Chondrocyte (in vitro differentiated cells): ENCODE measurements around the gene SIRT5. TPM values are rescaled to one million over a fixed set of nuclear protein-coding genes. Genes with fewer than 3 reads are reported as not detected.

ENCODE experiments used
- DNase-seq: peaks from one replicate; pipeline ENCODE4 v3.0.0; 2021; ENCODE audit warnings: mixed read lengths, low spot score
- H3K27ac Mint-ChIP-seq: one replicate; pipeline ENCODE4 v1.8.0; 2021; ENCODE audit warnings: mild to moderate bottlenecking, moderate library complexity, mixed read lengths; ENCODE audit not compliant: unreplicated experiment
- H3K27me3 Mint-ChIP-seq: 2 replicates; pipeline ENCODE4 v1.8.0; 2021; ENCODE audit warnings: low read depth, mixed read lengths
- H3K36me3 Mint-ChIP-seq: 2 replicates; pipeline ENCODE4 v1.8.0; 2021; ENCODE audit warnings: low read depth, mixed read lengths
- H3K4me1 Mint-ChIP-seq: 2 replicates; pipeline ENCODE4 v1.8.0; 2021; ENCODE audit warnings: low read depth, mild to moderate bottlenecking, mixed read lengths
- H3K4me3 Mint-ChIP-seq: one replicate; pipeline ENCODE4 v1.8.0; 2021; ENCODE audit warnings: mild to moderate bottlenecking, moderate library complexity, mixed read lengths; ENCODE audit not compliant: unreplicated experiment
- H3K9me3 Mint-ChIP-seq: 2 replicates; pipeline ENCODE4 v1.8.0; 2021; ENCODE audit warnings: low read depth, mixed read lengths
- CTCF ChIP-seq: fragments of 200-600 bp; sonication (generic); IDR thresholded peaks from 2 replicates; pipeline ENCODE4 v1.5.0; 2021; ENCODE audit warnings: antibody characterized with exemption, mild to moderate bottlenecking, moderate library complexity
- total RNA-seq: library from RNA; stranded (reverse); gene quantifications from 3 replicates; pipeline ENCODE4 v1.2.1, GENCODE V29; 2021

SIRT5 gene
- total RNA-seq, 1 donor from 2014 or later = 8.0 TPM

DNA sequence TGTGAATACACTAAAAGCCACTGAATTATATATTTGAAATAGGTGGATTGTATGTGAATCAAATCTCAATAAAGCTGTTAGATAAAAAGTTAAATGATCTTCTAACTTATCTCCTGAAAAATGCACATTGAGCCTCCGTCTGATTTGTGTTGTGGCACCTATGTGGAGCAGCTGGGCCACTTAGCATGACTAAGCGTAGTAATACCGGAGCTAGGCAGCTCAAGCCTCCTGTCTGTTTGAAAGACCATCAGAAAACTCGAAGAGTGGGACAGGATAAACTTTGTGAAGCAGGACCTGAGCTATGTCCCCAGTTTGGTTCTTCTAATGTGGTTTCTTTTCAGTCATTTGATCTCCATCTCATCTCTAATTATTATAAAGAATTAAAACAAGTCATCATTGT is 29.7 kb downstream of the SIRT5 start:
- H3K27me3 Mint-ChIP-seq = no peaks in the 10 kb centered on the region
- DNase-seq = no peak
- no peaks in the 10 kb centered on the region for H3K4me1 Mint-ChIP-seq
- H3K36me3 Mint-ChIP-seq = peaks cover 23% of the 10 kb centered on the region
- H3K4me3 Mint-ChIP-seq = no peak overlapping the region
- H3K9me3 Mint-ChIP-seq = no peaks in the 10 kb centered on the region
- no peak for TF ChIP-seq CTCF
- no peak overlapping the region for H3K27ac Mint-ChIP-seq

DNA sequence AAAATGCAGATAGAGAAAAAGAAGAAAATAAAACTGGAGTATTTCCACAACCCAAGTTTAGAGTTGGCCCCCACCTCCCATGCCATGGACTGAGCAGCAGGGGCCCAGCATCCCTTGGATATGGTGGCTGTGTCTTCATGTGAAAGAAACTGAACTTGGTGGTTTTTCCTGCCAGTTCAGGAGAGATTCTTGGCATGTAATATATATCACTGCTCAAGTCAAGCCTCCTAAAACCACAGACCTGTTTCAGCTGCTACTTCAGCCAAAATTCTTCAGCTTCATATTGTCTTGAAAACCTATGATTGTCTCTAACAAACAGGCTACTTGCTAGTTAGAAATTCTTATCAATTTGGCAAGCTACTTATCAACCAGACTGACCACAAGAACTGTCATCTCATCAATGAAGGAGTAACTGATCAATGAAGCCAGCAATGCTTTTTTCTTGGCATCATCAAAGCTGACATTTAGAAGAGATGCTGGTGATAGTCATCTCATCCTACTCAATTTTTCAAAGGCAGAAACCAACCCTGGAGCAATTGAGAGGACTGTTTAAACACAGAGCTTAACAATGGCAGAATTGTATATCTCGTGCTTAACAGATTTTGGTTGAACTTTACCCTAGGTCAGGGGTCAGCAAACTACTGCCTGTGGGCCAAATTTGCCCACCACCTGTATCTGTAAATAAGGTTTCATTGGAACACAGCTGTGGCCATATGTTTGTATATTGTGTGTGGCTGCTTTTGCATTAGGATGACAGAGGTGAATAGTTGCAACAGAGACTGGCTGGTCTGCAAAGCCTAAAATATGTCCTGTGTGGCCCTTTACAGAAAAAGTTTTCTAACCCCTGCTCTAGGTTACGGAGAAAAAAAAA is 30.4 kb downstream of the SIRT5 start:
- Mint-ChIP-seq H3K4me1 (no peaks in the 10 kb centered on the region), H3K27ac (no peak overlapping the region), H3K9me3 (no peaks in the 10 kb centered on the region), H3K36me3 (peaks cover 20% of the 10 kb centered on the region), H3K27me3 (no peaks in the 10 kb centered on the region), H3K4me3 (no peak overlapping the region)
- no peak for DNase-seq
- TF ChIP-seq CTCF = no peak

DNA sequence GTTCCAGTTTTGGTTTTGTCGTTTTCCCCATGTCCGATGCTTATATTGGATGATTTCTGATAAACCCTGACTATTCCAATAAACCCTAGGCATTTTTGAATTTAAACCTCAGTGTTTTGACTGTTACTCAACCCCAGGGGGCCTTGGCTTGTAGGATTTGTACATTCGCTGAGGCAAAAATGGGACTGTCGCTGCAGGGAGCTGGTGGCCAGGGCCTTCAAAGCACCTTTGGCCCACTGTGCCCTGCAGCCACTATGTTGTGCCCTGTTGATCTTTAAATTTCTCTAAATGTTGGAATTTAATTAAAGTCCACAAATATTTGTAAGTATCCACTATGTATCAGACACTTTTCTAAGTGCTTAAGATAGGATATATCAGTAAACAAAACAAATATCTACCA is 31.2 kb downstream of the SIRT5 start:
- Mint-ChIP-seq H3K27me3 (no peaks in the 10 kb centered on the region), H3K27ac (no peak overlapping the region), H3K9me3 (no peaks in the 10 kb centered on the region), H3K36me3 (peaks cover 18% of the 10 kb centered on the region), H3K4me1 (no peaks in the 10 kb centered on the region), H3K4me3 (no peak overlapping the region)
- no peak for TF ChIP-seq CTCF
- DNase-seq = no peak

GRCh38 chr6:13611715-13612114 is 37.3 kb downstream of the SIRT5 start:
- peaks cover 30% of the 10 kb centered on the region for H3K4me1 Mint-ChIP-seq
- no peaks in the 10 kb centered on the region for H3K9me3 Mint-ChIP-seq
- H3K4me3 Mint-ChIP-seq = no peak overlapping the region
- peak overlapping the region; percentile 19 for H3K27ac Mint-ChIP-seq
- TF ChIP-seq CTCF = no peak
- H3K36me3 Mint-ChIP-seq = no peaks in the 10 kb centered on the region
- no peaks in the 10 kb centered on the region for H3K27me3 Mint-ChIP-seq
- DNase-seq = no peak

- Mint-ChIP-seq H3K4me3 (no peak overlapping the region), H3K27ac (no peak overlapping the region), H3K4me1 (peaks cover 39% of the 10 kb centered on the region), H3K36me3 (peaks cover 6% of the 10 kb centered on the region), H3K9me3 (no peaks in the 10 kb centered on the region), H3K27me3 (no peaks in the 10 kb centered on the region)
- DNase-seq = no peak
- no peak for TF ChIP-seq CTCF
Observed at GRCh38 chr6:13613029-13613594, 38.7 kb downstream of the SIRT5 start.
